ENCODE results near the gene FLVCR2.

Gene FLVCR2

GRCh38 chr14:75572104-75572503 is 6.3 kb upstream of the FLVCR2 start:
- ChIA-PET POLR2A (no interaction called here), CTCF (interaction anchor here (0.7 to 2.5 kb wide), 4 partner anchors 11 to 102 kb away, joined by 3 to 15 read pairs (median 4); no protein-coding TSS in a partner anchor)
- no peak for DNase-seq (ENCODE audit: extremely low spot score)
- TF ChIP-seq L3MBTL2 (conservative IDR thresholded peaks at IDR 0.05) = no peak

GRCh38 chr14:75577090-75577489 is 1.3 kb upstream of the FLVCR2 start:
- TF ChIP-seq SUZ12 (IDR thresholded peaks at IDR 0.05) = no peak
- TF ChIP-seq LEF1 (IDR thresholded peaks at IDR 0.05; ENCODE audit: borderline replicate concordance) = no peak
- TF ChIP-seq FOXA1 (IDR thresholded peaks at IDR 0.05) = no peak
- TF ChIP-seq ELF4 (IDR thresholded peaks at IDR 0.05) = no peak
- TF ChIP-seq ARNT (IDR thresholded peaks at IDR 0.05) = no peak
- TF ChIP-seq FOXK2 (IDR thresholded peaks at IDR 0.05) = no peak
- TF ChIP-seq ZNF384 (IDR thresholded peaks at IDR 0.05) = no peak
- TF ChIP-seq FOXM1 (IDR thresholded peaks at IDR 0.05; ENCODE audit: borderline replicate concordance) = no peak
- no peak for TF ChIP-seq CTBP1 (IDR thresholded peaks at IDR 0.05; ENCODE audit: borderline replicate concordance)
- TF ChIP-seq L3MBTL2 (conservative IDR thresholded peaks at IDR 0.05) = no peak
- no peak for TF ChIP-seq PKNOX1 (IDR thresholded peaks at IDR 0.05)
- no peak for TF ChIP-seq HDGF (IDR thresholded peaks at IDR 0.05; ENCODE audit: borderline replicate concordance)
- no peak for TF ChIP-seq BHLHE40 (IDR thresholded peaks at IDR 0.05; ENCODE audit: borderline replicate concordance)
- TF ChIP-seq SP1 (IDR thresholded peaks at IDR 0.05) = no peak
- no peak for TF ChIP-seq TARDBP (IDR thresholded peaks at IDR 0.05)
- TF ChIP-seq NFRKB (IDR thresholded peaks at IDR 0.05) = no peak
- POLR2A ChIA-PET = interaction anchor here (0.6 to 4.0 kb wide), 5 partner anchors 16 to 1811 kb away, joined by 4 to 26 read pairs (median 4); partner anchors contain the start of genes ERG28 and TTLL5
- CTCF ChIA-PET = interaction anchor here (0.5 to 5.5 kb wide), 11 partner anchors 16 to 1057 kb away, joined by 3 to 76 read pairs (median 4); partner anchors contain the start of genes ERG28 and TTLL5
- no peak for DNase-seq (ENCODE audit: extremely low spot score)

- CTCF ChIA-PET = interaction anchor here (0.6 to 5.5 kb wide), 13 partner anchors 16 to 808 kb away, joined by 3 to 76 read pairs (median 4); partner anchors contain the start of genes ERG28 and TTLL5
- POLR2A ChIA-PET = interaction anchor here (0.6 to 4.0 kb wide), 5 partner anchors 16 to 1811 kb away, joined by 4 to 26 read pairs (median 4); partner anchors contain the start of genes ERG28 and TTLL5
- TF ChIP-seq L3MBTL2 (conservative IDR thresholded peaks at IDR 0.05) (no peak), FOXA1 (IDR thresholded peaks at IDR 0.05) (no peak), PKNOX1 (IDR thresholded peaks at IDR 0.05) (0 out of 2 replicates have a peak, but pooled peaks have one; percentile 28)
- DNase-seq (ENCODE audit: extremely low spot score) = peak; percentile 85
Observed at GRCh38 chr14:75577729-75578101, 705 bp upstream of the FLVCR2 start.

- no peak for TF ChIP-seq CTBP1 (IDR thresholded peaks at IDR 0.05; ENCODE audit: borderline replicate concordance)
- no peak for TF ChIP-seq ELF4 (IDR thresholded peaks at IDR 0.05)
- TF ChIP-seq ZNF384 (IDR thresholded peaks at IDR 0.05) = no peak
- no peak for TF ChIP-seq NFRKB (IDR thresholded peaks at IDR 0.05)
- TF ChIP-seq SP1 (IDR thresholded peaks at IDR 0.05) = no peak
- TF ChIP-seq PKNOX1 (IDR thresholded peaks at IDR 0.05) = no peak
- no peak for TF ChIP-seq LEF1 (IDR thresholded peaks at IDR 0.05; ENCODE audit: borderline replicate concordance)
- TF ChIP-seq FOXK2 (IDR thresholded peaks at IDR 0.05) = no peak
- TF ChIP-seq HDGF (IDR thresholded peaks at IDR 0.05; ENCODE audit: borderline replicate concordance) = no peak
- POLR2A ChIA-PET = interaction anchor here (4.0 kb wide), 1 partner anchor 82 kb away, joined by 26 read pairs; the partner anchor contains the start of genes ERG28 and TTLL5
- CTCF ChIA-PET = interaction anchor here (0.6 to 4.5 kb wide), 4 partner anchors 8 to 328 kb away, joined by 3 to 76 read pairs (median 4); no protein-coding TSS in a partner anchor
- DNase-seq (ENCODE audit: extremely low spot score) = peak; percentile 19
Observed at GRCh38 chr14:75578786-75579337, 442 bp downstream of the FLVCR2 start.

GRCh38 chr14:75579338-75579864 is 981 bp downstream of the FLVCR2 start:
- DNase-seq (ENCODE audit: extremely low spot score) = no peak
- TF ChIP-seq TARDBP (IDR thresholded peaks at IDR 0.05) (no peak), NFRKB (IDR thresholded peaks at IDR 0.05) (no peak), HDGF (IDR thresholded peaks at IDR 0.05; ENCODE audit: borderline replicate concordance) (no peak), FOXK2 (IDR thresholded peaks at IDR 0.05) (no peak), ELF4 (IDR thresholded peaks at IDR 0.05) (no peak), PKNOX1 (IDR thresholded peaks at IDR 0.05) (no peak), CTBP1 (IDR thresholded peaks at IDR 0.05; ENCODE audit: borderline replicate concordance) (no peak), ARNT (IDR thresholded peaks at IDR 0.05) (no peak), FOXM1 (IDR thresholded peaks at IDR 0.05; ENCODE audit: borderline replicate concordance) (no peak), SP1 (IDR thresholded peaks at IDR 0.05) (no peak), LEF1 (IDR thresholded peaks at IDR 0.05; ENCODE audit: borderline replicate concordance) (no peak), SUZ12 (IDR thresholded peaks at IDR 0.05) (no peak), ZNF384 (IDR thresholded peaks at IDR 0.05) (no peak), BHLHE40 (IDR thresholded peaks at IDR 0.05; ENCODE audit: borderline replicate concordance) (no peak), FOXA1 (IDR thresholded peaks at IDR 0.05) (no peak)
- ChIA-PET POLR2A (interaction anchor here (4.0 kb wide), 1 partner anchor 81 kb away, joined by 26 read pairs; the partner anchor contains the start of genes ERG28 and TTLL5), CTCF (interaction anchor here (0.6 to 4.5 kb wide), 3 partner anchors 9 to 328 kb away, joined by 3 to 76 read pairs (median 4); no protein-coding TSS in a partner anchor)

All from HEK293T (cell line).